Measurements from ENCODE around the gene FABP3. TPM values are rescaled to one million over a fixed set of nuclear protein-coding genes. Genes with fewer than 3 reads are reported as not detected.

Gene FABP3
- total and polyA plus RNA-seq, 2 donors (not counting 3 experiments of a cell fraction or from before 2014, with no cell fraction given): 0.84 to 2.6 TPM

- ChIA-PET CTCF (interaction anchor here (0.6 to 17.5 kb wide), 5 partner anchors 8 to 488 kb away, joined by 3 to 236 read pairs (median 3); no protein-coding TSS in a partner anchor), POLR2A (interaction anchor here (0.6 kb wide), 1 partner anchor 241 kb away, joined by 3 read pairs; no protein-coding TSS in a partner anchor)
- peaks cover 9 to 26% of the 10 kb centered on the region in 2 experiments for H3K27me3 ChIP-seq (ENCODE audit: control insufficient read depth in 2 of 2, insufficient read depth in 2 of 2, low read length in 2 of 2)
- peaks cover 5% of the 10 kb centered on the region for H3K4me1 ChIP-seq (ENCODE audit: control insufficient read depth, extremely low read depth, insufficient read depth, low read length)
- TF ChIP-seq CTCF (IDR thresholded peaks at IDR 0.05; ENCODE audit: extremely low read depth in 1 of 2, insufficient read depth in 1 of 2, low read depth in 1 of 2, low read length in 2 of 2) (no peak), POLR2AphosphoS5 (IDR thresholded peaks at IDR 0.05; ENCODE audit: insufficient read depth, low read depth, low read length) (no peak), GATA2 (IDR thresholded peaks at IDR 0.05; ENCODE audit: insufficient read depth, insufficient read length, low read depth, low read length) (no peak), FOS (IDR thresholded peaks at IDR 0.05; ENCODE audit: borderline replicate concordance, insufficient read depth, low read length) (no peak), EZH2 (IDR thresholded peaks at IDR 0.05; ENCODE audit: borderline replicate concordance, low read depth, low read length, severe bottlenecking) (no peak), POLR2A (IDR thresholded peaks at IDR 0.05; ENCODE audit: low read depth, low read length) (no peak)
- no peaks in the 10 kb centered on the region for H3K9me1 ChIP-seq (replicated peaks; ENCODE audit: control insufficient read depth, extremely low read depth, insufficient read depth, low read length)
- peak overlapping the region; percentile 90 for H2AFZ ChIP-seq (ENCODE audit: low read depth, low read length)
- FAIRE-seq (peak; percentile 61), DNase-seq (ENCODE audit: low read depth, low spot score) (peak; percentile 44)
- peak overlapping the region; percentile 77 for H3K4me2 ChIP-seq (ENCODE audit: insufficient read depth, low read length)
- no peaks in the 10 kb centered on the region for H3K9me3 ChIP-seq (replicated peaks; ENCODE audit: control insufficient read depth, insufficient read depth, low read length)
- dilution Hi-C loops (cut with MboI; ENCODE audit: extremely low pct_ligation_motif_present, low sequenced_read_pairs): no loop called here
- no TSS peak for BruUV-seq (replicated peaks)
- H4K20me1 ChIP-seq (replicated peaks; ENCODE audit: control insufficient read depth, extremely low read depth, insufficient read depth, low read length): no peaks in the 10 kb centered on the region
- no peak overlapping the region for H3K27ac ChIP-seq (ENCODE audit: insufficient read depth, low read depth, low read length)
- intact Hi-C loops (cut with micrococcal nuclease): no loop called here
- peak overlapping the region; percentile 50 to 81 (median 56) for H3K4me3 ChIP-seq (replicated peaks in 1 of 3; ENCODE audit: insufficient read depth in 1 of 3, low read depth in 1 of 3, low read length in 3 of 3)
- peak overlapping the region; percentile 73 for H3K9ac ChIP-seq (replicated peaks; ENCODE audit: extremely low read depth, insufficient read depth, low read length)
- no peaks in the 10 kb centered on the region for H3K36me3 ChIP-seq (ENCODE audit: control insufficient read depth in 2 of 2, extremely low read depth in 1 of 2, insufficient read depth in 2 of 2, low read length in 2 of 2)
- no peaks in the 10 kb centered on the region for H3K79me2 ChIP-seq (ENCODE audit: control insufficient read depth, insufficient read depth, low read length)
Observed at GRCh38 chr1:31413405-31414001, 40.6 kb upstream of the FABP3 start.
